CD4-positive, alpha-beta T cell treated with Interleukin-6 at 100 ng/mL for 8 hours (primary cell): Measurements from ENCODE around the gene LSS.
A peak's percentile ranks its signal among the peaks of the same experiment; 100 is the strongest.

Source experiments
- DNase-seq: peaks from one replicate; pipeline ENCODE4 v3.0.0-alpha.2; 2020; ENCODE audit warnings: mixed read lengths, low spot score

LSS gene

GRCh38 chr21:46228345-46229051, at the start of gene LSS:
Gene LSS (minus strand): TSS chr21:46228774. CDS start chr21:46228745, 29 bp downstream.
- DNase-seq: peak; percentile 99

- DNase-seq: no peak
Observed at GRCh38 chr21:46274797-46275390, 46.3 kb upstream of the LSS start.

GRCh38 chr21:46273341-46273740, 44.8 kb upstream of the LSS start:
- no peak for DNase-seq

- no peak for DNase-seq
Observed at GRCh38 chr21:46269466-46269865, 40.9 kb upstream of the LSS start.

GRCh38 chr21:46268371-46268770, 39.8 kb upstream of the LSS start:
- DNase-seq: no peak

GRCh38 chr21:46266946-46267345, 38.4 kb upstream of the LSS start:
- no peak for DNase-seq

GRCh38 chr21:46265736-46266525, 37.4 kb upstream of the LSS start:
- no peak for DNase-seq

GRCh38 chr21:46264690-46265144, 36.1 kb upstream of the LSS start:
- DNase-seq: no peak

GRCh38 chr21:46264046-46264689, 35.6 kb upstream of the LSS start:
- DNase-seq: no peak

GRCh38 chr21:46256501-46256994, 28.0 kb upstream of the LSS start:
- DNase-seq: no peak

- DNase-seq: no peak
Observed at GRCh38 chr21:46255758-46256337, 27.3 kb upstream of the LSS start.

- no peak for DNase-seq
Observed at GRCh38 chr21:46255166-46255565, 26.6 kb upstream of the LSS start.

GRCh38 chr21:46254208-46254975, 25.8 kb upstream of the LSS start:
- no peak for DNase-seq

GRCh38 chr21:46253610-46254124, 25.1 kb upstream of the LSS start:
- peak; percentile 40 for DNase-seq

GRCh38 chr21:46252840-46253239, 24.3 kb upstream of the LSS start:
- no peak for DNase-seq

GRCh38 chr21:46250146-46250725, 21.7 kb upstream of the LSS start:
- no peak for DNase-seq

- DNase-seq: no peak
Observed at GRCh38 chr21:46248827-46249226, 20.3 kb upstream of the LSS start.

- no peak for DNase-seq
Observed at GRCh38 chr21:46248422-46248782, 19.8 kb upstream of the LSS start.

GRCh38 chr21:46247699-46248421, 19.3 kb upstream of the LSS start:
- DNase-seq: no peak

GRCh38 chr21:46246345-46246744, 17.8 kb upstream of the LSS start:
- DNase-seq: no peak
